Measurements from ENCODE around the gene TSPAN11.

- no peak for TF ChIP-seq CTCF (IDR thresholded peaks at IDR 0.05; ENCODE audit: control extremely low read depth in 1 of 3, insufficient read depth in 1 of 3, low read depth in 1 of 3, low read length in 3 of 3)
- TF ChIP-seq CREB1 (IDR thresholded peaks at IDR 0.05) = no peak
- TF ChIP-seq ZNF274 (IDR thresholded peaks at IDR 0.05; ENCODE audit: borderline replicate concordance, extremely low read depth, low read length) = no peak
- no peak for TF ChIP-seq JUND (IDR thresholded peaks at IDR 0.05; ENCODE audit: low read length)
- TF ChIP-seq SP1 (IDR thresholded peaks at IDR 0.05; ENCODE audit: low read depth, low read length) = no peak
- no peak for TF ChIP-seq BRCA1 (IDR thresholded peaks at IDR 0.05; ENCODE audit: low read depth, low read length)
- no peak for TF ChIP-seq TEAD4 (IDR thresholded peaks at IDR 0.05; ENCODE audit: low read depth, low read length)
- TF ChIP-seq POLR2AphosphoS5 (IDR thresholded peaks at IDR 0.05; ENCODE audit: low read depth, low read length) = no peak
- no peak for TF ChIP-seq RAD21 (IDR thresholded peaks at IDR 0.05 in 1 of 2, conservative IDR thresholded peaks at IDR 0.05 in 1 of 2; ENCODE audit: low read depth in 2 of 2, low read length in 2 of 2)
- no peak for TF ChIP-seq TAF7 (optimal IDR thresholded peaks at IDR 0.05; ENCODE audit: borderline replicate concordance, low read depth, low read length)
- no peak for TF ChIP-seq MAX (IDR thresholded peaks at IDR 0.05)
- no peak for TF ChIP-seq EZH2 (IDR thresholded peaks at IDR 0.05; ENCODE audit: low read depth, low read length, severe bottlenecking)
- no peak for TF ChIP-seq USF2 (IDR thresholded peaks at IDR 0.05; ENCODE audit: low read length)
Observed at GRCh38 chr12:31018790-31019505, 92.4 kb downstream of the TSPAN11 start.

All from H1 (cell line).